A549 (cell line): ENCODE measurements around the gene MYH6. TPM values are rescaled to one million over a fixed set of nuclear protein-coding genes. Genes with fewer than 3 reads are reported as not detected.

Source experiments
- ATAC-seq, 2 experiments: fragments of 200-7000 bp in 1 of 2; fragments of >200 bp in 1 of 2; cut with Nextera tagmentation in 1 of 2; cut with Tn5 transposase in 1 of 2; 3 replicates each; pipeline versions ENCODE4 v1.8.0 to v1.9.1; 2018 to 2020; ENCODE audit warnings: mild to moderate bottlenecking in 1 of 2, moderate library complexity in 1 of 2
- CTCF ChIA-PET: fragments of 300-600 bp; sonication (Branson Sonifier 250); formaldehyde crosslinking; extraction: SDS; loops from one replicate; lab custom pipeline; 2021; ENCODE audit warnings: antibody characterized with exemption, inconsistent platforms; lab: Yijun Ruan, JAX
- POLR2A ChIA-PET: fragments of 350-600 bp; formaldehyde crosslinking; extraction: SDS; loops from one replicate; lab custom pipeline; 2021; ENCODE audit warnings: antibody characterized with exemption, inconsistent platforms; lab: Yijun Ruan, JAX
- DNase-seq, 2 experiments: peaks; one replicate each; pipeline versions ENCODE4 v3.0.0 to v3.0.0-alpha.2; 2011 to 2016; ENCODE audit warnings: low read depth in 1 of 2, low spot score in 1 of 2
- FAIRE-seq: peaks from 2 replicates; lab custom pipeline; 2011; peaks lifted over from hg19 to GRCh38; lab: Jason Lieb, UNC
- H3K27ac ChIP-seq, 2 experiments: fragments of >200 bp; sonication (Bioruptor Twin); formaldehyde crosslinking; 3 replicates each; pipeline ENCODE4 v1.5.1; 2016 to 2017
- H3K4me1 ChIP-seq: fragments of >200 bp; sonication (Bioruptor Twin); formaldehyde crosslinking; 3 replicates; pipeline ENCODE4 v1.6.1; 2016
- H3K4me2 ChIP-seq: fragments of >200 bp; sonication (Bioruptor Twin); formaldehyde crosslinking; 3 replicates; pipeline ENCODE4 v1.6.1; 2016
- H3K4me3 ChIP-seq: fragments of >200 bp; sonication (Bioruptor Twin); formaldehyde crosslinking; 3 replicates; pipeline ENCODE4 v1.5.1; 2016
- H3K9me3 ChIP-seq: fragments of >200 bp; sonication (Bioruptor Twin); formaldehyde crosslinking; 3 replicates; pipeline ENCODE4 v1.6.1; 2016
- BHLHE40 ChIP-seq: IDR thresholded peaks from 2 replicates; pipeline ENCODE4 v1.6.1; 2012; ENCODE audit warnings: low read depth, low read length, inconsistent platforms
- FOXS1 ChIP-seq: fragments of 250-450 bp; sonication (Bioruptor Pico); IDR thresholded peaks from 2 replicates; pipeline ENCODE4 v1.5.0; 2020; ENCODE audit warnings: mild to moderate bottlenecking, moderate library complexity
- GATA3 ChIP-seq: IDR thresholded peaks from 2 replicates; pipeline ENCODE4 v1.6.1; 2012; ENCODE audit warnings: borderline replicate concordance
- HOXA7 ChIP-seq: fragments of 250-450 bp; sonication (Bioruptor Pico); IDR thresholded peaks from 2 replicates; pipeline ENCODE4 v1.5.0; 2020; ENCODE audit warnings: mild to moderate bottlenecking, moderate library complexity
- JUNB ChIP-seq: fragments of >200 bp; sonication (Bioruptor Twin); formaldehyde crosslinking; IDR thresholded peaks from 2 replicates; pipeline ENCODE4 v1.6.1; 2016
- KDM1A ChIP-seq: fragments of 200-600 bp; sonication (generic); IDR thresholded peaks from 2 replicates; pipeline ENCODE4 v1.6.1; 2016; ENCODE audit warnings: low read depth, mild to moderate bottlenecking
- PHF8 ChIP-seq: fragments of 200-600 bp; sonication (generic); IDR thresholded peaks from 2 replicates; pipeline ENCODE4 v1.6.1; 2016; ENCODE audit warnings: low read depth, mild to moderate bottlenecking, antibody characterized with exemption, moderate library complexity, borderline replicate concordance
- RFX5 ChIP-seq: fragments of 450-650 bp; IDR thresholded peaks from 2 replicates; pipeline ENCODE4 v1.7.1; 2014; ENCODE audit warnings: antibody characterized with exemption, mild to moderate bottlenecking, moderate library complexity
- TFCP2L1 ChIP-seq: fragments of 250-450 bp; sonication (Bioruptor Pico); IDR thresholded peaks from 2 replicates; pipeline ENCODE4 v1.5.0; 2021; ENCODE audit warnings: mild to moderate bottlenecking
- ZNF302 ChIP-seq: fragments of 250-450 bp; sonication (Bioruptor Pico); IDR thresholded peaks from 2 replicates; pipeline ENCODE4 v1.9.0; 2021; ENCODE audit warnings: inconsistent platforms, mild to moderate bottlenecking, moderate library complexity
- WGBS: methylation state at CpG from one replicate; pipeline ENCODE4 v1.1.6; 2017; ENCODE audit errors: missing lambda C conversion rate; 5-methylcytosine and 5-hydroxymethylcytosine counted together
- polyA plus RNA-seq, 4 experiments: library from polyadenylated mRNA; depleted of rRNA in 3 of 4; stranded (reverse); fragments of >200 nt; fragmentation: RNase III in 1 of 4; extraction: RNeasy Plus Mini Kit Qiagen cat#74134 plus additional on column Dnase treatment in 1 of 4; gene quantifications; 2 replicates in 3 of 4; 3 replicates in 1 of 4; pipeline ENCODE4 v1.2.3, GENCODE V29; 2011 to 2017
- TF ChIP-seq, protein P1 (sequence below): IDR thresholded peaks from 2 replicates; pipeline ENCODE4 v1.6.1; 2012
- TF ChIP-seq, protein P2 (sequence below): fragments of 450-650 bp; IDR thresholded peaks from 2 replicates; pipeline ENCODE4 v1.6.1; 2014; ENCODE audit warnings: antibody characterized with exemption

MYH6 gene
- polyA plus RNA-seq, 2 of the 4 experiments (the other 2 are of a cell fraction) = not detected

DNA sequence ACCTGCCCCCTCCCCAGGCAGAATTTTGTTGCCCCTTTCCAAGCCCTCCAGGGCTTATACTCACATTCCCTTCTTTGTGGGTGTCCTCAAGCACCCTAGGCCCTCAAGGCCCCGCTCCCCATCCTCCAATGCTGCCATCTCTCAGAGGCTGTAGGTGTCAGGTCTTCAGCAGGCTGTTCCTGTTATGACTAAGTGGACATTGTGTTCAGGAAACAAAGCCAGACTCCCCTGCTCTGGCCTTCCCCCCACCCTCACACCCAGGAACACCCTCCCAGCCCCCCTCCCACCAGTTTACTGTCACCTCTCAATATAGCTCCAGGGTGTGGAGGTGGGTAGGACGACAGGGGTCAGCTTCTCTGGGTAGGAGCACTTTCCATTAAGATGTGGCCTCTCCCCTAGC lies 1.4 kb upstream of the MYH6 start:
- DNase-seq (no peak), FAIRE-seq (no peak)
- Histone ChIP-seq H3K27ac (no peak overlapping the region), H3K4me3 (no peak overlapping the region), H3K4me2 (no peak overlapping the region), H3K9me3 (no peaks in the 10 kb centered on the region)
- 59% methylated on average over 1 of the region's 2 CpGs for WGBS
- POLR2A ChIA-PET = no interaction called here
- TF ChIP-seq PHF8 (no peak), BHLHE40 (no peak), TFCP2L1 (CRISPR knock-in tag) (no peak), FOXS1 (CRISPR knock-in tag) (no peak), JUNB (no peak), HOXA7 (CRISPR knock-in tag) (no peak), GATA3 (no peak), KDM1A (no peak)
- TF ChIP-seq, protein P1, sequence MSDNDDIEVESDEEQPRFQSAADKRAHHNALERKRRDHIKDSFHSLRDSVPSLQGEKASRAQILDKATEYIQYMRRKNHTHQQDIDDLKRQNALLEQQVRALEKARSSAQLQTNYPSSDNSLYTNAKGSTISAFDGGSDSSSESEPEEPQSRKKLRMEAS = no peak
- TF ChIP-seq, all 56 proteins: peak for 0
- no peak for ATAC-seq
- no peaks in the 10 kb centered on the region for H3K4me1 ChIP-seq
- CTCF ChIA-PET = no interaction called here

DNA sequence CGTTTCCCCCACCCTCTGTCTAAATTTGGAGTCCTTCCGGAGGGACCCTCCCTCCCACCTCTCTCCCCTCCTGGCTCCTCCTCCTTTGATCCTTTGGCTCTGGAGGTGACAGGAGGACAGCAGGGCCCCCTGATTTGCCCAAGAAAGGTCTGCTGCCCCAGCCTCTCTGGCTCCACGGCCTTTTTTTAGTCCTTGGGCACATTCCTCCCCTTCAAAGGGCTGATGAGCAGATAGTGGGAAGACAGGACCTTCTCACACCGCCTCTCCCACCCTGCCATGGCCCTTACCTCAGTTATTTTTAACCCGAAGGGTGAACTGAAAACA lies 196 bp upstream of the MYH6 start:
- H3K4me1 ChIP-seq = no peaks in the 10 kb centered on the region
- FAIRE-seq (no peak), DNase-seq (no peak), ATAC-seq (no peak)
- no peak for TF ChIP-seq JUNB
- no peak for TF ChIP-seq RFX5
- H3K4me3 ChIP-seq = no peak overlapping the region
- no peak overlapping the region for H3K4me2 ChIP-seq
- POLR2A ChIA-PET = no interaction called here
- no peak overlapping the region for H3K27ac ChIP-seq
- no peaks in the 10 kb centered on the region for H3K9me3 ChIP-seq
- 9% methylated on average over 5 of the region's 5 CpGs for WGBS
- CTCF ChIA-PET = no interaction called here

DNA sequence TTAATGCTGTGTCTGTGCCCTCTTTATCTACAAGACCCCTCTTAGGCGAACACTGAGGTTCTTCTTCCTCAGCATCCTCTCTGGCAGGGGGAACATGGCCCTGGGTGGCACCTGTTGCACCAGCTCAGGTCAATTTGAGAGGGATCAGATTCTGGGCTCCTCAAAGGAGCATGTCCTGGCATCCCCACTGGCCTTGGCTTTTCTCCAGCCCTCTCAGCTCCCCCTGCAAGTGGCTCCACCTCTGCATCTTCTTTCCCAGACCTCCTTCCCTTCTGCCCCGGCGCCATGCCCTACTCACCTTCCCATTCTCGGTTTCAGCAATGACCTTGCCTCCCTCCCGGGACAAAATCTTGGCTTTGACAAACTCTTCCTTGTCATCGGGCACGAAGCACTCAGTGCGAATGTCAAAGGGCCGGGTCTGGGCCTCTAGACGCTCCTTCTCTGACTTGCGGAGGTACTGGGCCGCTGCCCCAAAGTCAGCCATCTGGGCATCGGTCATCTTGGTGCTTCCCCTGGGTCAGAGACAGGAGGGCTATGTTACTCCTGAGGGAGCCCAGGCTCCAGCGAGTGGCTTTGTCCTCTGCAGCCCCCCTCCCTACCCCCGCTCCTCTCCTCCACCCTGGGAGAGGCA lies 1.2 kb downstream of the MYH6 start:
- TF ChIP-seq PHF8 = no peak
- TF ChIP-seq, all 56 proteins: peak for 0
- Histone ChIP-seq H3K4me1 (no peaks in the 10 kb centered on the region), H3K4me2 (no peak overlapping the region), H3K9me3 (no peaks in the 10 kb centered on the region), H3K27ac (no peak overlapping the region), H3K4me3 (no peak overlapping the region)
- no peak for ATAC-seq
- DNase-seq = no peak
- 44% methylated on average over 14 of the region's 15 CpGs for WGBS
- ChIA-PET POLR2A (no interaction called here), CTCF (interaction anchor here (0.7 kb wide), 1 partner anchor 11 kb away, joined by 3 read pairs; no protein-coding TSS in a partner anchor)
- no peak for FAIRE-seq

DNA sequence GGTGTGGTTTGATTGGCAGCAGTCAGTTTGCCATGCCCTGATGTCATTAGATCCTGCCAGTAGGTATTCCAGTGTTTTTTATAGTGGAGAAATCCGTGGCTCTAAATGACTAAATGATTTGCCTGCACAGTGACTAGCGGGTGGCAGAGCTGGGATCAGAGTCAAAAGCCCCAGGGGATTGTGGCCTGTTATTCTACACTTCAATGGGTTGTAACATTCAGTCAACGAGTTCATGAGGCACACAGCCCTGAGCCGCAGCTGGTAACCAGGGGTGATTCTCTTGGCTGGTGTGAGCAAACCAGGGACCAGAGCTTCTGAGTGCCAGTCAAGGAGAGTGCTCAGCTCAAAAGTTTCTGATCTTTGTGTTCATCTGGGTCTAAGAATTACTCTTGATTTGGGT lies 1.8 kb downstream of the MYH6 start:
- ATAC-seq = no peak
- no peak overlapping the region for H3K27ac ChIP-seq
- H3K4me3 ChIP-seq = no peak overlapping the region
- DNase-seq = no peak
- CTCF ChIA-PET = interaction anchor here (0.7 kb wide), 1 partner anchor 12 kb away, joined by 3 read pairs; no protein-coding TSS in a partner anchor
- H3K4me1 ChIP-seq = no peaks in the 10 kb centered on the region
- H3K4me2 ChIP-seq = no peak overlapping the region
- no peak for FAIRE-seq
- POLR2A ChIA-PET = no interaction called here
- TF ChIP-seq ZNF302 (CRISPR knock-in tag) (no peak), TFCP2L1 (CRISPR knock-in tag) (no peak)
- WGBS = 2% methylated on average over 4 of the region's 4 CpGs
- no peaks in the 10 kb centered on the region for H3K9me3 ChIP-seq

DNA sequence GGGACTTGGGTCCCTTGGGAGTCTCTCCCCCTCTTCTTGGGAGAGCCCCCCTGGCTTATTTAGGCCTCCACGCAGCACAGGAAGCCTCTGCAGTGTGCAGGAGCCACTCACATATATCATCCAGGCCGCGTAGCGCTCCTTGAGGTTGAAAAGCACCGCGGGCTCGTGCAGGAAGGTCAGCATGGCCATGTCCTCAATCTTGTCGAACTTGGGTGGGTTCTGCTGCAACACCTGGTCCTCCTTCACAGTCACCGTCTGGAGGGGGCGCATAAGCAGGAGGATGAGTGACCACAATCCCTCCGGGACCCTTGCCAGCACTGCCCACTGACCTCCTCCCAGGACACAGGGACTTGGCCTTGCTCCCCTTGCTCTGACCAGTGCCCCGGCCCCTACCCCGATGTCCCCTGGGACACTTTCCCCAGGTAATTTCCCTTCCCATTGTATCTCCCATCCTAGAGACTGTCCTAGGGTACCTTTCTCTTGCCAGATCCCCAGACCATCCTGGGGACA lies 2.5 kb downstream of the MYH6 start:
- Histone ChIP-seq H3K4me1 (no peaks in the 10 kb centered on the region), H3K4me2 (no peak overlapping the region), H3K27ac (no peak overlapping the region), H3K4me3 (no peak overlapping the region), H3K9me3 (no peaks in the 10 kb centered on the region)
- WGBS = 72% methylated on average over 12 of the region's 13 CpGs
- no peak for DNase-seq
- no peak for FAIRE-seq
- CTCF ChIA-PET = no interaction called here
- no peak for ATAC-seq
- POLR2A ChIA-PET = no interaction called here
- TF ChIP-seq, protein P2, sequence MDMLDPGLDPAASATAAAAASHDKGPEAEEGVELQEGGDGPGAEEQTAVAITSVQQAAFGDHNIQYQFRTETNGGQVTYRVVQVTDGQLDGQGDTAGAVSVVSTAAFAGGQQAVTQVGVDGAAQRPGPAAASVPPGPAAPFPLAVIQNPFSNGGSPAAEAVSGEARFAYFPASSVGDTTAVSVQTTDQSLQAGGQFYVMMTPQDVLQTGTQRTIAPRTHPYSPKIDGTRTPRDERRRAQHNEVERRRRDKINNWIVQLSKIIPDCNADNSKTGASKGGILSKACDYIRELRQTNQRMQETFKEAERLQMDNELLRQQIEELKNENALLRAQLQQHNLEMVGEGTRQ = no peak
- TF ChIP-seq, all 56 proteins: peak for 0
